K562 (cell line): ENCODE measurements around the gene FRMPD4.

ENCODE experiments used
- HDAC1 ChIP-seq, 2 experiments: fragments of 450-650 bp; IDR thresholded peaks; 2 replicates each; pipeline ENCODE4 v1.6.1; 2016 to 2017; ENCODE audit warnings: inconsistent platforms in 1 of 2, mild to moderate bottlenecking in 1 of 2, moderate library complexity in 1 of 2
- ILF3 ChIP-seq: fragments of 450-650 bp; IDR thresholded peaks from 2 replicates; pipeline ENCODE4 v1.6.1; 2018; ENCODE audit warnings: antibody characterized with exemption, mild to moderate bottlenecking, moderate library complexity, borderline replicate concordance
- RERE ChIP-seq: sonication (generic); formaldehyde crosslinking; IDR thresholded peaks from 2 replicates; pipeline ENCODE4 v1.8.0; 2023; ENCODE audit warnings: missing genetic modification reagents, mild to moderate bottlenecking, borderline replicate concordance
- REST ChIP-seq, 2 experiments: fragments of 450-650 bp; formaldehyde crosslinking in 1 of 2; IDR thresholded peaks; 2 replicates each; pipeline versions ENCODE4 v1.4.0 to v1.6.1; 2014 to 2020; ENCODE audit warnings: mild to moderate bottlenecking in 2 of 2, borderline replicate concordance in 1 of 2, low read depth in 1 of 2
- SMARCA4 ChIP-seq: fragments of 450-650 bp; IDR thresholded peaks from 2 replicates; pipeline ENCODE4 v1.6.1; 2016
- YBX1 ChIP-seq: fragments of 450-650 bp; IDR thresholded peaks from 2 replicates; pipeline ENCODE4 v1.7.1; 2016; ENCODE audit warnings: mild to moderate bottlenecking
- ZBTB26 ChIP-seq: fragments of 450-650 bp; formaldehyde crosslinking; IDR thresholded peaks from 2 replicates; pipeline ENCODE4 v1.4.0; 2022; ENCODE audit warnings: missing genetic modification characterization
- ZNF253 ChIP-seq: fragments of 250-450 bp; sonication (Bioruptor Pico); conservative IDR thresholded peaks from 2 replicates; pipeline ENCODE4 v1.6.1; 2021; ENCODE audit warnings: mild to moderate bottlenecking

GRCh38 chrX:12548746-12549145 is 410.5 kb downstream of the FRMPD4 start:
- TF ChIP-seq REST (IDR thresholded peaks at IDR 0.05; ENCODE audit: borderline replicate concordance), result peak; percentile 81
- peak; percentile 75; the same call in 1 of the 2 replicates for TF ChIP-seq REST (CRISPR knock-in tag; IDR thresholded peaks at IDR 0.05; ENCODE audit: low read depth)
- TF ChIP-seq RERE (CRISPR knock-in tag), result no peak
- TF ChIP-seq SMARCA4, result no peak
- no peak for TF ChIP-seq YBX1
- TF ChIP-seq ILF3, result no peak
- no peak for TF ChIP-seq ZBTB26 (CRISPR knock-in tag)
- TF ChIP-seq HDAC1 (IDR thresholded peaks at IDR 0.05), result no peak
- TF ChIP-seq ZNF253 (CRISPR knock-in tag), result no peak
